ENCODE data around the gene ACYP2.

GRCh38 chr2:54255230-54256090 lies 140.0 kb downstream of the ACYP2 start:
- no peak for TF ChIP-seq EP300 (IDR thresholded peaks at IDR 0.05)
- TF ChIP-seq, protein P1, sequence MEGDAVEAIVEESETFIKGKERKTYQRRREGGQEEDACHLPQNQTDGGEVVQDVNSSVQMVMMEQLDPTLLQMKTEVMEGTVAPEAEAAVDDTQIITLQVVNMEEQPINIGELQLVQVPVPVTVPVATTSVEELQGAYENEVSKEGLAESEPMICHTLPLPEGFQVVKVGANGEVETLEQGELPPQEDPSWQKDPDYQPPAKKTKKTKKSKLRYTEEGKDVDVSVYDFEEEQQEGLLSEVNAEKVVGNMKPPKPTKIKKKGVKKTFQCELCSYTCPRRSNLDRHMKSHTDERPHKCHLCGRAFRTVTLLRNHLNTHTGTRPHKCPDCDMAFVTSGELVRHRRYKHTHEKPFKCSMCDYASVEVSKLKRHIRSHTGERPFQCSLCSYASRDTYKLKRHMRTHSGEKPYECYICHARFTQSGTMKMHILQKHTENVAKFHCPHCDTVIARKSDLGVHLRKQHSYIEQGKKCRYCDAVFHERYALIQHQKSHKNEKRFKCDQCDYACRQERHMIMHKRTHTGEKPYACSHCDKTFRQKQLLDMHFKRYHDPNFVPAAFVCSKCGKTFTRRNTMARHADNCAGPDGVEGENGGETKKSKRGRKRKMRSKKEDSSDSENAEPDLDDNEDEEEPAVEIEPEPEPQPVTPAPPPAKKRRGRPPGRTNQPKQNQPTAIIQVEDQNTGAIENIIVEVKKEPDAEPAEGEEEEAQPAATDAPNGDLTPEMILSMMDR (IDR thresholded peaks at IDR 0.05) = no peak
